H1 (cell line): ENCODE results near the gene TCN2. TPM values are rescaled to one million over a fixed set of nuclear protein-coding genes. Genes with fewer than 3 reads are reported as not detected.

ENCODE experiments used
- GABPA ChIP-seq: IDR thresholded peaks from 2 replicates; pipeline ENCODE4 v1.6.1; 2011; ENCODE audit warnings: mild to moderate bottlenecking, low read length, moderate library complexity, borderline replicate concordance; ENCODE audit not compliant: insufficient read depth
- GTF2F1 ChIP-seq: IDR thresholded peaks from 2 replicates; pipeline ENCODE4 v1.6.1; 2012; ENCODE audit warnings: low read depth, low read length, improper control_type of control experiment, borderline replicate concordance
- NANOG ChIP-seq: IDR thresholded peaks from 2 replicates; pipeline ENCODE4 v1.6.1; 2011; ENCODE audit warnings: low read length, low read depth, mild to moderate bottlenecking, inconsistent platforms; ENCODE audit not compliant: insufficient read depth, poor library complexity, severe bottlenecking
- RNF2 ChIP-seq: fragments of 200-900, 300-1000 bp; sonication (generic); IDR thresholded peaks from 2 replicates; pipeline ENCODE4 v1.7.1; 2016; ENCODE audit warnings: borderline replicate concordance, low read depth, mild to moderate bottlenecking, antibody characterized with exemption, low read length; ENCODE audit not compliant: poor library complexity, severe bottlenecking; ENCODE audit errors: missing control alignments
- polyA plus RNA-seq, 7 experiments: library from polyadenylated mRNA; depleted of rRNA in 3 of 7; stranded (reverse) in 5 of 7; unstranded in 2 of 7; fragments of >200 nt in 5 of 7; fragments of 200-250 nt in 2 of 7; gene quantifications; 1 replicate in 5 of 7; 2 replicates in 1 of 7; 4 replicates in 1 of 7; pipeline versions ENCODE4 v1.2.1 to v1.2.3, GENCODE V29; 2011 to 2013; ENCODE audit warnings: missing spikeins in 2 of 7, mixed read lengths in 2 of 7
- total RNA-seq: library from RNA; stranded (reverse); fragmentation: NEBNext Ultra II Directional; extraction: Animal tissue kit (Norgen Biotek cat#: 25700); gene quantifications from 2 replicates; pipeline ENCODE4 v1.2.1, GENCODE V29; 2021

The TCN2 gene
- total and polyA plus RNA-seq, 2 of the 8 experiments (the other 6 are each of a cell fraction or from before 2014, with no cell fraction given) = 30.0 to 87.8 TPM

DNA sequence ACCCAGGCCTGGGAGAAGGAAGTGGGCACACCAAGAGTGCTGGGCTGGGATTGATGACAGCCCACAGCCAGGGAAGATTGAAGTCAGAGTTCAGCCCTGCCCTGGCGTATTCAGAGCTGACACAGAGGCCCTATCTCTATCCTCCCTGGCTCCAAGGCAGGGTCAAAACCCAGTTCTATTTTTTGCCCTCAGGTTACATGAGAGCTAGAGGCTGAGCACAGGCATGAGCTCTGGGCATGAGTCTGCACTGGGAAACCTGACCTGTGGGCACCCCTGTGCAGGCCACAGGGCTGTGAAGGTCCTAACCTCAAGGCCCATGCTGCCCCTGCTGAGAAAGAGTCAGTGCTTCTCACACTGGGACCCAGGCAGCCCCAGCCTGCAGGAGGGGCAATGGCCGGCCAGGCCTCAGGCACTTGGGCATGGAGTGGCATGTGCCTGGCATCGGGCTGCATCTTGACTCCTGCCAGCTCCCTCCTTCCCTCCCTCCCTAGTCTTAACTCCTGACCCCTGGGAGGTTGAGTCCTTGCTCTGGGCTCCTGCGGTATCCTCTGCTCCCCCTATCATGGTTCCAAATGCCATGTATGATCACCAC lies 34.0 kb downstream of the TCN2 start (continued):
- TF ChIP-seq NANOG (no peak), GTF2F1 (no peak), GABPA (no peak), RNF2 (no peak)
- TF ChIP-seq, all 59 proteins: peak for 0
